ENCODE results near the gene CLIP2.
A peak's percentile ranks its signal among the peaks of the same experiment; 100 is the strongest.
"Not testable (repeated sequence)": the region's sequence is repeated elsewhere in the genome, so short reads cannot be mapped to it uniquely, and the experiment has no call there.

Gene CLIP2

GRCh38 chr7:74373536-74373935, 84.3 kb downstream of the CLIP2 start:
- TF ChIP-seq CTCF (IDR thresholded peaks at IDR 0.05; ENCODE audit: low read depth, low read length), result no peak
- H3K4me3 ChIP-seq (replicated peaks in 1 of 2; ENCODE audit: low read depth in 2 of 2, low read length in 2 of 2), result no peak overlapping the region
- no peak for DNase-seq (ENCODE audit: low read depth in 2 of 2)

DNA sequence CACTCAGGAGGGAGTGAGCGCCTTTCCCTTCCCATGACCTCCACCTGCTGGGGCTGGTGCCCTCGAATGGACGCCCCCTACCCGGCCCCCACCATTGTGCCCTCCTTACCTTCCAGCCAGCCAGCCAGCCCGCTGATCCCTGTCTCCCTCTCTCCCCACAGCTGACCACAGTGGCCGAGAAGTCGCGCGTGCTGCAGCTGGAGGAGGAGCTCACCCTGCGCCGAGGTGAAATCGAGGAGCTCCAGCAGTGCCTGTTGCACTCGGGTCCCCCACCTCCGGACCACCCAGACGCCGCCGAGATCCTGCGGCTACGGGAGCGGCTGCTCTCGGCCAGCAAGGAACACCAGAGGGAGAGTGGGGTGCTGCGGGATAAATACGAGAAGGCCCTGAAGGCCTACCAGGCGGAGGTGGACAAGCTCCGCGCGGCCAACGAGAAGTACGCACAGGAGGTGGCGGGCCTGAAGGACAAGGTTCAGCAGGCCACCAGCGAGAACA, 86.6 kb downstream of the CLIP2 start:
- no peak for TF ChIP-seq CTCF (IDR thresholded peaks at IDR 0.05; ENCODE audit: low read depth, low read length)
- no peak overlapping the region for H3K4me3 ChIP-seq (replicated peaks in 1 of 2; ENCODE audit: low read depth in 2 of 2, low read length in 2 of 2)
- DNase-seq (ENCODE audit: low read depth in 2 of 2), result no peak

DNA sequence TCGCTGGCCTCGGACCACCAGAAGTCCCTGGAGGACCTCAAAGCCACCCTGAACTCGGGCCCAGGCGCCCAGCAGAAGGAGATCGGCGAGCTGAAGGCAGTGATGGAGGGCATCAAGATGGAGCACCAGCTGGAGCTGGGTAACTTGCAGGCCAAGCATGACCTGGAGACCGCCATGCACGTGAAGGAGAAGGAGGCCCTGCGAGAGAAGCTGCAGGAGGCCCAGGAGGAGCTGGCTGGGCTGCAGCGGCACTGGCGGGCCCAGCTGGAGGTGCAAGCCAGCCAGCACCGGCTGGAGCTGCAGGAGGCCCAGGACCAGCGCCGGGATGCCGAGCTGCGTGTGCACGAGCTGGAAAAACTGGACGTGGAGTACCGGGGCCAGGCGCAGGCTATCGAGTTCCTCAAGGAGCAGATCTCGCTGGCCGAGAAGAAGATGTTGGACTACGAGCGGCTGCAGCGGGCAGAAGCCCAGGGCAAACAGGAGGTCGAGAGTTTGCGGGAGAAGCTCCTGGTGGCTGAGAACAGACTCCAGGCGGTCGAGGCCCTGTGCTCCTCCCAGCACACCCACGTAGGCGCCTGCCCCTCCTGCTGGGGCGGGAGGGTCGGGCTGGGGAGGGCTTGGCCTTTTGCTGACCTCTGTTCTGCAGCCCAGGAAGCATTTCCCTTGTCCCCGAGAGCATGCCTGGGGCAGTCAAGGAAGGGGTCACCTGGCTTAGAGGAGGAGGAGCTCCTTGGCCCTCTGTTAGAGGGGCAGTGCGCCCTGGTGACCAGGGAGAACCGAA, 87.2 kb downstream of the CLIP2 start:
- no peak for DNase-seq (ENCODE audit: low read depth in 2 of 2)
- TF ChIP-seq CTCF (IDR thresholded peaks at IDR 0.05; ENCODE audit: low read depth, low read length), result no peak
- no peak overlapping the region for H3K4me3 ChIP-seq (replicated peaks in 1 of 2; ENCODE audit: low read depth in 2 of 2, low read length in 2 of 2)

DNA sequence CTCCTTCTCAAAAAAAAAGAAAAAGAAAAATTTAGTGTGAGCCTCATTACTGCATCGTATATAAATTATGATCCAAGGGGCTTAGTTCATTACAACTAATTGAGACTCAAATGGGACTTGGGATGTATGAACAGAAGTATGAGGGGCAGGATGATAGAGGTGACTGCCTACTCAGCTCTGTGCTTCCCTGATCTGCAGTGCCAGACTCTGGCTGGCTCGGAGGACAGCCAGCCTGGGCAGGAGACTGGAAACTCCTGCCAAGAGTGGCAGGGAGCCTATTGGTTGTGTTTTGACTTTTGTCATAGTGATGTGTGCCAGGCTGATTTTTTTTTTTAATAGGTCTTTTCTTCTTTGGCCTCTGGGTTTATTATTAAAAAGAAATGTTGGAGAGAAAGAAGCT, 90.7 kb downstream of the CLIP2 start:
- DNase-seq (ENCODE audit: low read depth in 2 of 2), result no peak
- H3K4me3 ChIP-seq (replicated peaks in 1 of 2; ENCODE audit: low read depth in 2 of 2, low read length in 2 of 2), result no peak overlapping the region
- no peak for TF ChIP-seq CTCF (IDR thresholded peaks at IDR 0.05; ENCODE audit: low read depth, low read length)

- peak in 1 of 2 donors; percentile 32 for DNase-seq (ENCODE audit: low read depth in 2 of 2)
Measured at GRCh38 chr7:74380720-74381119, 91.5 kb downstream of the CLIP2 start.

GRCh38 chr7:74384086-74384485, 94.9 kb downstream of the CLIP2 start:
- not testable (repeated sequence) for H3K4me3 ChIP-seq (replicated peaks in 1 of 2; ENCODE audit: low read depth in 2 of 2, low read length in 2 of 2); DNase-seq (ENCODE audit: low read depth in 2 of 2)

More at GRCh38 chr7:74380720-74381119, 91.5 kb downstream of the CLIP2 start:
- no peak for TF ChIP-seq CTCF (IDR thresholded peaks at IDR 0.05; ENCODE audit: low read depth, low read length)
- no peak overlapping the region for H3K4me3 ChIP-seq (replicated peaks in 1 of 2; ENCODE audit: low read depth in 2 of 2, low read length in 2 of 2)

- DNase-seq (ENCODE audit: low read depth in 2 of 2); H3K4me3 ChIP-seq (replicated peaks in 1 of 2; ENCODE audit: low read depth in 2 of 2, low read length in 2 of 2): not testable (repeated sequence)
Measured at GRCh38 chr7:74384854-74385253, 95.6 kb downstream of the CLIP2 start.

GRCh38 chr7:74387606-74388005, 98.4 kb downstream of the CLIP2 start:
- TF ChIP-seq CTCF (IDR thresholded peaks at IDR 0.05; ENCODE audit: low read depth, low read length), result no peak
- no peak overlapping the region for H3K4me3 ChIP-seq (replicated peaks in 1 of 2; ENCODE audit: low read depth in 2 of 2, low read length in 2 of 2)
- DNase-seq (ENCODE audit: low read depth in 2 of 2), result no peak
